GM21381 (cell line): ENCODE measurements around the gene DECR2.
"Not testable (repeated sequence)": the region's sequence is repeated elsewhere in the genome, so short reads cannot be mapped to it uniquely, and the experiment has no call there.

Experiments
- ATAC-seq: cut with Tn5 transposase; IDR thresholded peaks from one replicate; pipeline ENCODE4 v1.9.1; 2021; ENCODE audit warnings: mild to moderate bottlenecking, moderate library complexity; ENCODE audit not compliant: unreplicated experiment

The DECR2 gene

GRCh38 chr16:366476-366875, 35.2 kb upstream of the DECR2 start:
- ATAC-seq = no peak

DNA sequence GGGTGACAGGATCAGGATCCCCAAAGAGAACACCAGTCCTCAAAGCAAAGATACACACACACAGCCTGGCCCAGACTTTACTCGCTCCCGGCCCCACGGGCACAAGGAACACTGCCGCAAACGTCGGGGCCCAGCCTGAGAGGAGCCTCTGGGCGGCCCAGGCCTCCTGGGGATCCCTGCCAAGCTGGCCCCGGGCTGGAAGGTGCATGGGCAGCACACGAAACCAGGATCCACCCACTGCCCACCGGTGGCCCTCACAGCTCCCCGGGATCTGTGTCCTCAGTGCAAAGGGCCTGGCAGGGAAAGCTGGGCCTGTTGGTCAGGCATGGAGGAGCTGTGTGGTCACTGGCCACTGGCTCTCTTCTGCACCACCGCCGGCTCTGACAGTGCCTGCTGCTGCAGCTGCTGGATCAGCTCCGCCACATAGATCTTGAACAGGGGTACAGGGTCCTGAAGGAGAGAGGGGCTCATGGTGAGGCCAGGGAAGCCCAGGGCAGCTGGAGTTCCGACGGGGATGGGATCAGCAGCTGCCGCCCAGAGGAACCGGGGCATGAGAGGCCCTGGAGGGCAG, 34.3 kb upstream of the DECR2 start:
- no peak for ATAC-seq

- ATAC-seq = no peak
Measured at GRCh38 chr16:368388-369158, 33.1 kb upstream of the DECR2 start.

DNA sequence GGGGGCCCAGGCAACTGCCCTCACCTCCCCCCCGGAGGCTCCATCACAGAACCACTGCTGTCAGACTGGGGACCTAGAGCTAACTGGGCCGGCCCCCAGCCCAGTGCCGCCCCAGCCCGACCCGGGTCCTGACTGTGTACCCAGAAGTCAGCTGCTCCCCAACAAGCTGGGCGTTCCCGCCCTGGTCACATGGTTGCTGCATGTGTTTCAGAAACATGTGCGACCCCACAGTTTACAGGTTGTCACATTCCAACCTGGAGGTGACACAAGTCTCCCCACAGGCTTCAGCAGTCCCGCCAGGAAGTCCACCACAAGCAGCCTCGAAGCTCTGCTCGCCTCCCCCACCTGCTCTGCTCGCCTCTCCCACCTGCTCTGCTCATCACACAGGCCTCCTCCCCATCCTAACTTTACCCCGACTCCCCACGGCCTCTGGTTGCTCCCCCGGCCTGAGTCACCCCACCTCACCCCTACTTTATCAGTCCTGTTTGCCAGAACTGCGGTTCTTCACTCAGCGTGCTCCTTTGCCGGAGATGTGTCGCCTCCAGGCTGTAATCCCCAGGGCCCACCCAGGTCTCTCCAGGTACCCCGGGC, 32.3 kb upstream of the DECR2 start:
- no peak for ATAC-seq

- no peak for ATAC-seq
Measured at GRCh38 chr16:369866-370436, 31.7 kb upstream of the DECR2 start.

GRCh38 chr16:370443-370842, 31.2 kb upstream of the DECR2 start, which contains the start of gene MRPL28:
Gene MRPL28 (minus strand): TSS chr16:370538. CDS start chr16:370218, 320 bp downstream.
- peak; percentile 69 for ATAC-seq

DNA sequence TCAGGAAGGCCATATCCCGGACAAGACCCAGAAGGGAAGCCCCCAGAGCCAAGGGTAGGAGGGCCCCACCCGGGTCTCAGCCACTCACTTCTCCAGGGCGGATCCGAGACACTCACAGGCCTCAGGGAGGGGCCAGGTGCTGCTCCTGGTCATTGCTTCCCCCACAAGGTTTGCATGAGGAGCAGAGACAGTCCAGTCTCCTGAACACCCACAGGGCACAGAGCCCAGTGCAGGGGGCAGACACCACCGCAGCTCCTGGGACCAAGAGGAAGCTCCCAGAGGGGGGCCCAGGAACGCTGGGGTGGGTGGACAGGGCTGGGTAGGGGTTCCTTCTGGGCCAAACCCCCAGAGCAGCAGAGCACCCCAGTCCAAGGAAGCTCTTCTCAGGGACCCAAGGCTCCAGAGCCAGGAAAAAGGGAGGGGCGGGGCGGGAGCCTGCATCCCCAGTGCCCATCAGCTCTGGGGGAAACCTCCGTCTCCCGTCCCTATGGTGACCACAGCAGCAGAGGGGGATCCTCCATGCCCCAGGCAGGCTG, 30.6 kb upstream of the DECR2 start:
- ATAC-seq = no peak

GRCh38 chr16:371515-372301, 30.0 kb upstream of the DECR2 start:
- no peak for ATAC-seq

DNA sequence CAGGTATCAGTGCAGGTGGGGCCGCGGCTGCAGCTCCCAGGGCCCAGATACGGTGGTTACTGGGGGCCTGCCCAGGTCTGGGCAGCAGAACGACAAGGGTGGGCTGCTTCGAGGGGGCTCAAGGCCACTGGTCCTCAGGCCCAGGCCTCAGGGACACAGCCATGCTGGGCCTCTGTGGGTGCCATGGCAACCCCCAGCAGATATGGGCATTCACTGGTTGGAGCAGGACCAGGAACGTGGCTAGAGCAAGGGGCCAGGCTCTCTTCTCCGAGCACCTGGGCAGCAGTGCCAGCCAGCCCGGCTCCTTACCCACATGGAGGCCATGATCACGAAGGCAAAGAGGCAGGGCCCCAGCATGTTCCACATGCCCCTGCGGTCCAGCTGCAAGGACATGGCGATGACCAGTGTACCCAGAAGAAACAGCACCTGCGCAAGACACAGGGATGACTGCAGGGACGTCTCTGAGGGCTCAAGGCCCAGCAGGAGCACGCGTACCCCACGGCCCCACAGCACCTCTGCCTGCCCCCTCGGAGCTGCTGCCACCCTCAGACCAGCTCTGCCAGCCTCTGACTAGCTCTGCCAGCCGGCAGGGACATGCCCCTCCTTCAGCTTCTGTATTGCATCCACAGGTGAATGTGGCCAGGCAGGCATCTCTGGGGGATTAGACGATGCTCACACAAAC, 29.2 kb upstream of the DECR2 start:
- no peak for ATAC-seq

DNA sequence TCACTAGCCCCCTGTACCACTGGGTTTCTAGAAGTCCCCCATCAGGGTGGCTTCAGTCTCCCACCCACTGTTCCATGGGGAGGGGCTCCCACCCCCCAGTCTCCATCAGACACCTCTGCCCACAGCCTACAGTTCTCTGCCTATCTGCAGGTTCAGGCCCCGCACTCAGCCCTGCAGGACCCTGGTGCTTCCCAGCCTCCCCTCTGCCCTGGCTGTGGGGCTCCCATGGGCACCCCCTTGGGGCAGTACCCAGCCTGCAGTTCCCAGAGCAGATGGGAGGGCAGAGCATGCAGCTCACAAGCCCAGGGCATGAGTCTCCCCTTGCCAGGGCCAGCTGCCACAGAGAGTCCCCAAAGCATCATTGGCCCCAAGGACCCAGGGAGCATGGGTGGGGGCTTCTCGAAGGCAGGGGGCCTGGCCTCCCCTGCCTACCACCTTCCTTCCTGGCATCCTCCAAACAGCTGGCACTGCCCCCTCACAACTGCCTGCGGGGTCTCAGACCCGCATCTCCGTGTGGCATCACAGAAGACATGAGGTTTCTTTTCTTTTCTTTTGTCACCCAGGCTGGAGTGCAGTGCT, 28.6 kb upstream of the DECR2 start:
- no peak for ATAC-seq

- no peak for ATAC-seq
Measured at GRCh38 chr16:373848-374615, 27.7 kb upstream of the DECR2 start.

- ATAC-seq = no peak
Measured at GRCh38 chr16:374616-374926, 27.1 kb upstream of the DECR2 start.

DNA sequence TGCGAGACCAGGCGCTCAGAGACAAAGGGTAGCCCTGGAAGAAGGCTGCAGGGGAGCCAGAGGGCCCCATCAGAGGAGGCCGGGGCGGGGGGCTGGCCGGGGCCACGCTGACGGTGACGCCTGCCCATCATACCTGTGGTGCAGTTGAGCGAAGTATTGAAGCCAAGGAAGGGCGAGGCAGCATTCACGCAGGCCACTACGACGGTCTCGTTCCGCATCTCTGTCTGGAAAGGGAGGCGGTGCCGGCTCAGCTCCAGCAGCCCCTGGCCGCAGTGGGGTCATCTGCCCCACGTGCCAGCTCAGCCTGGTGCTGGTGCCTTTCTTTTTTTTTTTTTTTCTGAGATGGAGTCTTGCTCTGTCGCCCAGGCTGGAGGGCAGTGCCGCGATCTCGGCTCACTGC, 26.5 kb upstream of the DECR2 start:
- no peak for ATAC-seq

- no peak for ATAC-seq
Measured at GRCh38 chr16:375927-376816, 25.5 kb upstream of the DECR2 start.

DNA sequence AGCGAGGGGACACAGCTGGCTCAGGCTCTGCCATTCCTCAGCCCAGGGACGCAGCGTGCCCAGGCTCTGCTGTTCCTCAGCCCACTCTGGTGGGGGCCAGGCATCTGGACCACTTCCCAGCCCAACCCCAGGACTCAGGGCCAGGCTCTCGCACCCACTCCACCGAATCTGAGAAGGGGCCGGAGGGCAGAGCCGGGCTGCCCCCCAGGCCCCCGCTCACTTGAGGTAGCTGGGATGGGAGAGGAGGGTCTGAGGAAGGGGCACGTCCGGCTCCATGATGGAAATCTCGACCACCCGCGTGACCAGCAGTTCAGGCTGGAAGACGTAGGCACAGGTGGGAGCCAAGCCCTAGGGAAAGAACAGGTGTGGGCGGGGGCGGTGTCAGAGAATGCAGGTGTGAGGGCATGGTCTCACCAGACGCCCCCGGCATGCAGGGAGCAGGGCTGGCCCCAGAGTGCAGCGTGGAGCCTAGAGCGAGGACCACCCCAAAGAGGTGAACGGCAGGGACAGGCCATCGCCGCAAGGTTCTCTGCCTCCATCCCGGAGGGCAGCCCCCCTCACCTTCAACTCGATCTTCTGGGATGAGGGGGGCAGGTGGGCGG, 24.8 kb upstream of the DECR2 start:
- ATAC-seq = no peak

- no peak for ATAC-seq
Measured at GRCh38 chr16:377419-377951, 24.2 kb upstream of the DECR2 start.

DNA sequence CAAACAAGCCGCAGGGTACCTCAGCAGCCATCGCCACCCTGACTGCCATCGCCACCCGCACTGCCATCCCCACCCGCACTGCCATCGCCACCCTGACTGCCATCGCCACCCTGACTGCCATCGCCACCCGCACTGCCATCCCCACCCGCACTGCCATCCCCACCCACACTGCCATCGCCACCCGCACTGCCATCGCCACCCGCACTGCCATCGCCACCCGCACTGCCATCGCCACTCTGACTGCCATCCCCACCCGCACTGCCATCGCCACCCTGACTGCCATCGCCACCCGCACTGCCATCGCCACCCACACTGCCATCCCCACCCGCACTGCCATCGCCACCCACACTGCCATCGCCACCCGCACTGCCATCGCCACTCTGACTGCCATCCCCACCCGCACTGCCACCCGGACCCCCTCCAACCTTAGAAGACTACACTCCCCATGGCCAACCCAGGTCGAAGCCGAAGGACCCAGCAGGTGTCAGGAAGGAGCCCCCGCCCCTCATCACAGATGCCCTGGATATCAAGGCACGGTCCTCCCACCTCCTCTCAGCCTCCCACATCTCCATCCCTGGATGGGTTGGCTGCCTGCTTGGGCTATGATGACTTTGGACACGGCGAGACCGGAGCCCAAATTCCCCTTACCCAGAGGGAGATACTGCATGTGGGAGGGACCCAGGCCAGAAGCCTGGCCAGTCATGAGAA, 23.4 kb upstream of the DECR2 start:
- not testable (repeated sequence) for ATAC-seq
